Colonic mucosa (tissue), 4 donors: ENCODE measurements around the gene SNPH. TPM values are rescaled to one million over a fixed set of nuclear protein-coding genes. Genes with fewer than 3 reads are reported as not detected.

ENCODE experiments used
- DNase-seq: peaks from one replicate; pipeline ENCODE4 v3.0.0-alpha.2; 2020
- H3K27ac ChIP-seq: fragments of 200-600 bp; one replicate; pipeline ENCODE4 v1.8.0; 2021
- H3K27me3 ChIP-seq: fragments of 200-600 bp; one replicate; pipeline ENCODE4 v1.8.0; 2021
- H3K36me3 ChIP-seq: fragments of 200-600 bp; one replicate; pipeline ENCODE4 v1.8.0; 2021
- H3K4me1 ChIP-seq: fragments of 200-600 bp; one replicate; pipeline ENCODE4 v1.8.0; 2021; ENCODE audit warnings: mild to moderate bottlenecking
- H3K4me3 ChIP-seq: fragments of 200-600 bp; one replicate; pipeline ENCODE4 v1.8.0; 2021
- H3K9ac ChIP-seq, 2 donors: one replicate each; pipeline ENCODE4 v1.7.0; 2013; ENCODE audit warnings: control low read depth in 2 of 2, low read depth in 2 of 2, low read length in 2 of 2
- H3K9me3 ChIP-seq: fragments of 200-600 bp; one replicate; pipeline ENCODE4 v1.8.0; 2021
- CTCF ChIP-seq: fragments of 200-600 bp; IDR thresholded peaks from one replicate; pipeline ENCODE4 v1.8.0; 2022; ENCODE audit warnings: antibody characterized with exemption, mild to moderate bottlenecking
- intact Hi-C: fragments of 100-400 bp; cut with DNase I; formaldehyde crosslinking; loops from one replicate; pipeline ENCODE4 v1.14.1; 2022
- total RNA-seq, 2 donors: library from RNA; stranded (reverse); fragmentation: NEBNext Ultra II Directional in 1 of 2; extraction: Animal tissue kit (Norgen Biotek cat#: 25700) in 1 of 2; gene quantifications; one replicate each; pipeline ENCODE4 v1.2.1, GENCODE V29; 2021
- donor health status: healthy.
- donor health status: DM: no; HTN: no; CAD: no.
- donor health status: DM: no; HTN: no; CAD: no.

Gene SNPH
- total RNA-seq, 2 donors from 2014 or later, result 1.9 to 2.4 TPM

- no peaks in the 10 kb centered on the region for H3K27me3 ChIP-seq
- H3K9me3 ChIP-seq, result no peaks in the 10 kb centered on the region
- intact Hi-C loops, result no loop called here
- DNase-seq, result no peak
- H3K4me3 ChIP-seq, result no peak overlapping the region
- no peak for TF ChIP-seq CTCF
- H3K9ac ChIP-seq, result no peak overlapping the region
- peaks cover 3% of the 10 kb centered on the region for H3K36me3 ChIP-seq
- no peak overlapping the region for H3K27ac ChIP-seq
- H3K4me1 ChIP-seq, result no peaks in the 10 kb centered on the region
Observed at GRCh38 chr20:1307171-1307570, 41.1 kb downstream of the SNPH start.

GRCh38 chr20:1307571-1307971 is 41.5 kb downstream of the SNPH start:
- Histone ChIP-seq H3K9me3 (no peaks in the 10 kb centered on the region), H3K9ac (no peak overlapping the region), H3K27me3 (no peaks in the 10 kb centered on the region), H3K36me3 (peaks cover 3% of the 10 kb centered on the region), H3K4me1 (no peaks in the 10 kb centered on the region), H3K4me3 (no peak overlapping the region), H3K27ac (no peak overlapping the region)
- TF ChIP-seq CTCF, result no peak
- DNase-seq, result no peak
- intact Hi-C loops, result no loop called here

- DNase-seq, result no peak
- TF ChIP-seq CTCF, result no peak
- Histone ChIP-seq H3K27me3 (no peaks in the 10 kb centered on the region), H3K4me1 (no peaks in the 10 kb centered on the region), H3K27ac (no peak overlapping the region), H3K36me3 (peaks cover 3% of the 10 kb centered on the region), H3K9me3 (no peaks in the 10 kb centered on the region), H3K9ac (no peak overlapping the region), H3K4me3 (no peak overlapping the region)
- intact Hi-C loops, result no loop called here
Observed at GRCh38 chr20:1308067-1308701, 42.1 kb downstream of the SNPH start.

- DNase-seq, result no peak
- H3K4me3 ChIP-seq, result no peak overlapping the region
- intact Hi-C loops, result no loop called here
- no peaks in the 10 kb centered on the region for H3K9me3 ChIP-seq
- TF ChIP-seq CTCF, result no peak
- H3K9ac ChIP-seq, result no peak overlapping the region
- H3K27ac ChIP-seq, result no peak overlapping the region
- H3K36me3 ChIP-seq, result peaks cover 3% of the 10 kb centered on the region
- no peaks in the 10 kb centered on the region for H3K27me3 ChIP-seq
- no peaks in the 10 kb centered on the region for H3K4me1 ChIP-seq
Observed at GRCh38 chr20:1308702-1309095, 42.6 kb downstream of the SNPH start.

GRCh38 chr20:1309439-1309847 is 43.3 kb downstream of the SNPH start:
- Histone ChIP-seq H3K9ac (no peak overlapping the region), H3K36me3 (peaks cover 3% of the 10 kb centered on the region), H3K27me3 (no peaks in the 10 kb centered on the region), H3K4me3 (no peak overlapping the region), H3K4me1 (no peaks in the 10 kb centered on the region), H3K9me3 (no peaks in the 10 kb centered on the region), H3K27ac (no peak overlapping the region)
- intact Hi-C loops, result no loop called here
- no peak for DNase-seq
- no peak for TF ChIP-seq CTCF
